Measurements from ENCODE around the gene SRBD1.
A peak's percentile ranks its signal among the peaks of the same experiment; 100 is the strongest.

The SRBD1 gene

DNA sequence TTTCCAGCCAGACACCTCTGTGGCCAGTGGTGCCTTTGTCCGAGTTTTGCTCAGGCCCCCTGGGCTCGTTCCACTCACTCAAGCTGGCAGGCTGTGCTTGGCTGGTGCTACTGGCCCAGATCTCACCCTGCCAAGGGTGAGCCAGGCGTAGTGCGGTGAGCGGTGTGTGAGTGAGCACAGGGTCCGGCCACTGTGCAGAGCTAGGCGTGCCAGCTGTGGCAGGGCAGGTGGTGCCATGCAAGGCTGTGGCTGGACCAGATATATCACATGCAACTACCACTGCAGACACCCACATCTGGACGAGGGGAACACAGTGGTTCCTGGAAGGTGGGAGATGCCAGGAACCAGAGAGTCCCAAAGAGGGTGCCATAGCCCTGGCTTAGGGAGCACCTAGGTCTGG is 70.1 kb downstream of the SRBD1 start:
- DNase-seq: no peak

DNA sequence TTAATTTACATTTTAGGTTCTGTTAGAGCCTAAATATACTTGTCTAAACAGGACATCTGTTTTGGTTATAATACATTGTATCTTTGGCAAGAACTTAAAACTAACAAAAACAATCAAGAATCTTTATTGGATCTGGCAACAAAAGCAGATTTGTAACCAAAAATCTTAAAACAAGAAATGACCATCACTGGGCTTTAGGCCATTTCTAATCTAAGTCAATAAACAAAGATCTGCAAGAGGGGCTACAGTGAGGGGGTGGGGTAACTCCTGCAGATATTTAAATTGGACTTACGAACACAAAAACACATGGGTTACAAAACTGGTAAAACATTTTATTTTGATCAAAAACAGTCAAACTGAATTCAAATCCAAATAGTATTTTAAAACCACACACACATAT is 77.3 kb downstream of the SRBD1 start:
- no peak for DNase-seq

GRCh38 chr2:45532181-45532580 is 78.9 kb downstream of the SRBD1 start:
- no peak for DNase-seq

DNA sequence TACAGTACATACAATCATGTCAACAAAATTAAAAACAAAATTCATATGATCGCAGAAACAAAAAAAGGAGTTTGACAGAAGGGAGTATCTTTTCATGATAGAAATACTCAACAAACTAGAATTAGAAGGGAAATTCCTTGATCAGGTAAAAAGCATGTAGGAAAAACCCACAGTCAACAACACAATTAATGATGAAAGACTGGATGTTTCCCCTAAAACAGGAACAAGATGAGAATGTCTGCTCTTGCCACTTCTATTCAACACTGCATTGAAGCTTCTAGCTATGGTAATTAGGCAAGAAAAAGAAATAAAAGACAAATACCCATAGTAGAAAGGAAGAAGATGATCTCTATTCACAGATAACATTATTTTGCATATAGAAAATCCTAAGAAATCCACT is 87.1 kb downstream of the SRBD1 start:
- DNase-seq: no peak

GRCh38 chr2:45518546-45518945 is 92.5 kb downstream of the SRBD1 start:
- no peak for DNase-seq

DNA sequence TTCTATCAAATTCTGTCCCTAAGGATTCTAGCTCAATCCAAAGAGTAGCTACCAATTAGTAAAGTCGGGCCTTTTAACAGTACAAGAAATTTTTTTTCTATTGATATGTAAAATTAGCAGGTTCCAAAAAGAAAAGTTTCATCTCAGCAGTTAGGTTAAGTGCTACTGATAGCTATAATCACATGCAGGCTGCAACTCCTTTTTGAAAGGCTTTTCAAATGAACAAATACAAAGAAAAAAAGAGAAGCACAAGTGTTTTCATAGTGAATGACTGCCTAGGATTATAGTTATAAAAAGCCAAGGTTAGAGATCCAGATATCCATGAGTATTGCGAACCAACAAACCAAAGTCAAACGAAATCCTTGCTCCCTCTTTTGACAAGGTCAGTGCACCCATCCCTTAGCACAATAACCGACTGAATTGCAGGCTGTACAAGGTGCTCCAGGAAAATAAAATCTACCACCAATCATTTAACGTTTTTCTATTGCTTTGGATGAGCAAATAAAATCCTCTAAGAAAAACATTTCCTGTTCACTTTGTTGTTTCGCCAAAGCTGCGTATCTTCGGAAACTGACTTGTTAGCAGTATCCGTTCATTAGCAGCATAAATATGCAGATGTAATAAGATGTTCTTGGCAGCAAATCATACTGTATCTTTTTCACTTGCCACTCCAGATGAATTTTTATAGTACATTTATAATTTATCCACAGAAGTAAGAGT is 100.2 kb downstream of the SRBD1 start:
- DNase-seq: no peak

GRCh38 chr2:45506756-45507155 is 104.3 kb downstream of the SRBD1 start:
- no peak for DNase-seq

DNA sequence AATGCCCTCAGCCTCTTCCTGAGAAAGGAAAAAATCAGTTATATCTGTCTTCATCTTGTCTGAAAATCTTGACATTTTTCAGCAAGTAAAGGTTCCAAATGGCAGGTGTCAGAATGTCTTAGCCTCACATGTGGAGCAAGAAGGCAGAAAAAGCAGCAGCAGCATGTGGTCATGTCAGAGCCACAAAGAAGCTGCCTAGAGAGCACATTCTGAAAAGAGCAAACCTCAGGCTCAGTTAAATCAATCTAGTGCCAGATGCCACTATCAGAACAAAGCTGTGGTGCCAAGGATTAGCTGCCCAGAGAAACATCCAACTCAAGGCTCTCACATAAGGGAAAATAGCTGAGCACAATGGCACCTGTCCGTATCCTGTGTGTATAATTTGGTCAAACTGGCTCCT is 105.9 kb downstream of the SRBD1 start:
- DNase-seq: no peak

DNA sequence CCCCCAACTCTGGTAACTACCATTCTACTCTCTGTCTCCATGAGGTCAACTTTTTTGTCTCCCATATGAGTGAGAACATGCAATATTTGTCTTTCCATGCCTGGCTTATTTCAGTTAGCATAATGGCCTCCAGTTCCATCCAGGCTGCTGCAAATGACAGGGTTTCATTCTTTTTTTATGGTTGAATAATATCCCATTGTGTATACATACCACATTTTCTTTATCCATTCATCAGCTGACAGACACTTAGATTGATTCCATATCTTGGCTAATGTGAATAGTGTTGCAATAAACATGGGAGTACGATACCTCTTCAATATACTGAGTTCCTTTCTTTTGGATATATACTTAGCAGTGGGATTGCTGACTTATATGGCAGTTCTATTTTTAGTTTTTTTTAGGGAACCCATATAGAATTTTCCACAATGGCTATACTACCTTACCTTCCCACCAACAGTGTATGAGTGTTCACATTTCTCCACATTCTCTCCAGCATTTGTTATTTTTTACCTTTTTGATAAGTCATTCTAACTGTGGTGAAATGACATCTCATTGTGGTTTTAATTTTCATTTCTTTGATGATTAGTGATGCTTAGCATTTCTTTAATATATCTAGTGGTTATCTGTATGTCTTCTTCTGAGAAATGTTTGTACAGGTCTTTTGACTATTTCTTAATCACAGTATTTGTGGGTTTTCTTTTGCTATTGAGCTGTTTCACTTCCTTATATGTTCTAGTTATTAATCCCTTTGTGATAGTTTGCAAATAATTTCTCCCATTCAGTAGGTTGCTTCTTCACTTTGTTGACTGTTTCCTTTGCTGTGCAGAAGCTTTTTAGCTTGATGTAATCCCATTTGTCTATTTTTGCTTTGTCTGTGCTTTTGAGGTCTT is 112.2 kb downstream of the SRBD1 start:
- no peak for DNase-seq

DNA sequence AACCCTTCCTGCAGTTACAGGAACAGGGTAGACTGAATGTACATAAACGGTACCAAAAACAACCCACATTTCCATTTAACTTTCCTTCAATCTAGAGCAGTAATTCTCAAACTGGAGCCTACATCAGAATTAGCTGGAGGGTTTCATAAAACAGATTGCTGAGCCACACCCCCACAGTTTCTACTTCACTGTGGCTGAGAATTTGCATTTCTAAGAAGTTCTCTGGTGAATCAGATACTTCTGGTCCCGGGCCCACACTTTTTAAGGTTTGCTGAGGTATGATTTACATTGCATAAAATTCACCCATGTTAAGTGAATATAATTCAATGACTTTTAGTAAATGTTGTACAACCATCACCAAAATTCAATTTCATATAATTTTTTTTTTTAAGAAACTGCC is 113.7 kb downstream of the SRBD1 start:
- no peak for DNase-seq

- DNase-seq: no peak
Measured at GRCh38 chr2:45496869-45497268, 114.2 kb downstream of the SRBD1 start.

- no peak for DNase-seq
Measured at GRCh38 chr2:45494978-45495293, 116.1 kb downstream of the SRBD1 start.

DNA sequence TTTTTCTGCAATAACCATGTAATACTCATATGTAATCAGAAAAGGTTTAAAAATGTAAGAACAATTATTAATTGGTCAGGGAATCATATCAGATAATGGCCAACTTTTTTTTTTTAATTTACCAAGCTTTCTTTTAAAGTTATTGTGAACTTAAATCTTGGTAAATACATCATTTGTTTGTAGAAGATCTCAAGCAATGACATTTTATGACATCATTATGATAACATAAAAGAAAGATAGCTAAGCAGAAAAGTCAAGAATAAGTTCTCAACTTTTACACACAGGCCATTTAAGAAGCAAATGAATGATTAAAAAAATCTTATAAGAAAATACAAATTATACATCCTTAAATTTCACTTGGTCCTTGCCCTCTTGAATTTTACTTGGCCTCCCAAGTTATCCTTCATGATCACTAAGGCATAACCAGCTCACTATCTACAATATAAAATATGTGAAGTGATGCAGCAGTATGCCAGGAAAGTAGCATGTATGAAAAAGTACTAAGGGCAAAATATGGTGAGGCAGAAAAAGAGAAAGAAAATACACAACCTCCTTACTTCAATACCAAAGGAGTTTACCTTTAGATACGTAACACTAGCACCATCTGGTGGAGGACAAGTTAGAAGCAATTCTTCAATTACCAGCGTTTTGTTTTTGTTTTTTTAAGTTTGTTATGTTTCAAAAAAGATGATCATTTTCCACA is 116.6 kb downstream of the SRBD1 start:
- DNase-seq: peak; percentile 40 to 70

DNA sequence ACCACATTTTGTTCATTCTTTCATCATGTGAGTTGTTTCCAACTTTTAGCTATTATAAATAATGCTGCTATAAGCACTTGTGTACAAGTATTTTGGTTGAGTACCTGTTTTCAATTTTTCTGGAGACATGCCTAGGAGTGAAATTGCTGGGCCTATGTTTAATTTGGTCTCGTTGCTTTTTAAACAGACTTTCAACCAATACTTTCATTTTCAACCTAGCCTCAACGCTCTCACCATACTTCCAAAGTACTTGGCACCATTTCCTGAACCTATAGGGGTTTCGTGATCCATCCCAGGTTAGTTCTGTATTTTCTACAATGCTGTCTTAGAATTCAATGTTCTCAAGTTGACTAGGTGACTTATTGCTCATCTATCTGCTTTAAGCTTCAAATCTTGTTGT is 126.1 kb downstream of the SRBD1 start:
- DNase-seq: no peak

DNA sequence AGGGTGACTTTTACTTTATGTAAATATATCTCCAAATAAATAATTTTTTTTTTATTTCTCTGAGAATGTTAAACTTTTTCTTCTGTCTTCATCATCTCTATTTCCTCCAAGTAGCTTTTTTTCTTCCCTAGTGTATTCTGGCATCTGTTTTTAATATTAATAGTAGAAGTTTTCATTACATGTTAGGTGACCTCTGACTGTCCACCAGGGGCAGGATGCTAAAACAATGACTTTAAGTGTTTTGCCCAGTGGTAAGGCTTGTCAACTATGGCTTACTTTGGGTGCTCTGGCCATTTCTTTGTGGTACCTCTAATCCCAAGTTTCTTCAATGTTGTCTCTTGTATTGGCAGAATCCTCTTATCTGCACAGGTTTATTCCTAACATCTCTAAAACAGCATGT is 127.1 kb downstream of the SRBD1 start:
- DNase-seq: peak in 1 of 2 experiments; percentile 9

GRCh38 chr2:45477546-45477945 is 133.5 kb downstream of the SRBD1 start:
- DNase-seq: no peak

DNA sequence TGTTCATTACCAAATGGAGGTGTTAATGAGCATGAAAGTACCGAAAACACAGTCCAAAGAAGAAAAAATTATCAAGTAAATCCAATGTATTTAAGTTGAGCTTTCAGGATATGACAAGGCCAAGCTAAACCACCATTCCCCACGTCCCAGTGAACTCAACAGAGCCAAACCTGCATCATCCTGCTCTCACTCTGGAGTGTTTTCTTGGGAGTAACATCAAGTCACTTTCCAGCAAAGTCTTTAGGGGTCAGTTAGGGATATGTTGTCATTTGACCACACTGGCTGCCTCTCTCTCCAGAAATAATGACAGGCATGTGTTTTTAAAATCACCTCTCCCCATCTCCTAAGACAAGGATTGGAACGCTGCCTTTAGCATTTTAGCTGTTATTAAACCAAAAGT is 140.5 kb downstream of the SRBD1 start:
- no peak for DNase-seq

- DNase-seq: no peak
Measured at GRCh38 chr2:45469314-45470099, 141.6 kb downstream of the SRBD1 start.

DNA sequence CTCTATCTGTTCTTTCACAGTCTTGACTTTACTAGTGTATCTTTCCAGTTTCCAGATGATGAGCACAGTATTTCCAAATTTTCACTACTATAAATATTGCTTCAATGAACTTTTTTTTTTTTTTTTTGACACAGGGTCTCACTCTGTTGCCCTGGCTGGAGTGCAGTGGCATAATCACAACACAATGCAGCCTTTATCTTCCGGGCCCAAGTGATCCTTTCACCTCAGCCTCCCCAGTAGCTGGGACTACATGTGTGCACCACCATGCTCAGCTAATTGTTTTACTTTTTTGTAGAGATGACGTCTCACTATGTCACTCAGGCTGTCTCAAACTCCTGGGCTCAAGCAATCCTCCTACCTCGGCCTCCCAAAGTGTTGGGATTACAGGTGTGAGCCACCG is 142.8 kb downstream of the SRBD1 start:
- DNase-seq: no peak

DNA sequence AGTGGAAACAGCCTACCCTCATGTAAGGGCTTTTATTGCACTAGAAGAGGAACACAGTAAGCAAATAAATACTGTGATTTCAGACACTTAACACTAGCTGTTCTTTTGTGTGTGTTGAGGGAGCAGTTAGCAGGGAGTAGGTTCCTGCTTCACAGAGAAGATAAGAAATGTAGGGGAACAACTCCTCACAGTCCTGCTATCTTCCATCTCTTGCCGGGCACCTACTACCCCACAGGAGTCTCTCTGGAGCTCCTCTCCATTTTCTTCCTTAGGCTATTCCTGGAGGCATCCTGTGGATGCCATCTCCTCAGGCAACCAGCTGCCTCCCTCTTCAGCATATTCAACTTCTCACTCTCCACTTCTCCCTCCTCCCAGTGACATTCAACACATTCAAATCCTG is 145.0 kb downstream of the SRBD1 start:
- no peak for DNase-seq

- DNase-seq: no peak
Measured at GRCh38 chr2:45460825-45461224, 150.2 kb downstream of the SRBD1 start.

GRCh38 chr2:45459860-45460259 is 151.2 kb downstream of the SRBD1 start:
- no peak for DNase-seq

- no peak for DNase-seq
Measured at GRCh38 chr2:45458909-45459563, 152.0 kb downstream of the SRBD1 start.
